Measurements from ENCODE around the gene SMARCA4. TPM values are rescaled to one million over a fixed set of nuclear protein-coding genes. Genes with fewer than 3 reads are reported as not detected.
A peak's percentile ranks its signal among the peaks of the same experiment; 100 is the strongest.

SMARCA4 gene
- total RNA-seq, result 100 to 1,000 TPM in 4 of 5 experiments, 10 to 100 TPM in 1; 96.0 to 126 (median 104) TPM
- polyA plus RNA-seq, result 10 to 100 TPM; 11.8 to 33.9 TPM
- 166 reads per million, percentile 91 among the genes with 10 or more reads in this experiment for total RNA-seq

DNA sequence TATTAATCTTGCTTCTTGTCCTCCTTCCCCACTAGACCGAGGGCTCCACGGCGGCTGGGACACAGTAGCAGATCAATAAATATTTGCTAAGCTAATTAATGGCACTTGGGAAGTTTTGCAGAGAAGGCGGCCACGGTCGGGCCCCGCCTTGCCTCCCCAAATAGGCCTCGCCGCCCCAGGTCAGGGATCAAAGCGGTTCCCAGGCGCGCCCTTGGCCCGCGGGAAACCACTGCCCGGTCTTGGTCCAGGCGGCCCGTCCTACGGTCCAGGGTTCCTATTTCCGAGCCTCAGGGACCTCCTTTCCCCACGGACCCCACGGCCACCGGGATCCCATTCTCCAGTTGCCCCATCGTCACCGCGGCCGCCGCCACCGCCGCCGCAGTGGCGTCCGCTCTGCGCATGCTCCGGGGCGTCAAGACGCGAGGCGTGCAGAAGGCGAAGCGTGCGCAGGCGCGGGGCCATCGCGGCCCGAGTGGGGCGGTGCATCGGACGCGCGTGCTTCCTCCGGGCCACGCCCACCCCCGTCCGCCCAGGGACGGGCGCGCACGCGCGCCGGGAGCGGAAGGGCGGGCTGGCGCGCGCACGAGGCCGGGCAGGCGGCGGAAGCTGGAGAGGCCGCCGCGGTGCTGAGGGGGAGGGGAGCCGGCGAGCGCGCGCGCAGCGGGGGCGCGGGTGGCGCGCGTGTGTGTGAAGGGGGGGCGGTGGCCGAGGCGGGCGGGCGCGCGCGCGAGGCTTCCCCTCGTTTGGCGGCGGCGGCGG lies at the start of gene SMARCA4:
TSS of gene SMARCA4 (plus strand) at position 717 of the 759 bp plus-strand sequence. CDS start 23,122 bp downstream, outside the sequence.
- ATAC-seq, result peak; percentile 96

DNA sequence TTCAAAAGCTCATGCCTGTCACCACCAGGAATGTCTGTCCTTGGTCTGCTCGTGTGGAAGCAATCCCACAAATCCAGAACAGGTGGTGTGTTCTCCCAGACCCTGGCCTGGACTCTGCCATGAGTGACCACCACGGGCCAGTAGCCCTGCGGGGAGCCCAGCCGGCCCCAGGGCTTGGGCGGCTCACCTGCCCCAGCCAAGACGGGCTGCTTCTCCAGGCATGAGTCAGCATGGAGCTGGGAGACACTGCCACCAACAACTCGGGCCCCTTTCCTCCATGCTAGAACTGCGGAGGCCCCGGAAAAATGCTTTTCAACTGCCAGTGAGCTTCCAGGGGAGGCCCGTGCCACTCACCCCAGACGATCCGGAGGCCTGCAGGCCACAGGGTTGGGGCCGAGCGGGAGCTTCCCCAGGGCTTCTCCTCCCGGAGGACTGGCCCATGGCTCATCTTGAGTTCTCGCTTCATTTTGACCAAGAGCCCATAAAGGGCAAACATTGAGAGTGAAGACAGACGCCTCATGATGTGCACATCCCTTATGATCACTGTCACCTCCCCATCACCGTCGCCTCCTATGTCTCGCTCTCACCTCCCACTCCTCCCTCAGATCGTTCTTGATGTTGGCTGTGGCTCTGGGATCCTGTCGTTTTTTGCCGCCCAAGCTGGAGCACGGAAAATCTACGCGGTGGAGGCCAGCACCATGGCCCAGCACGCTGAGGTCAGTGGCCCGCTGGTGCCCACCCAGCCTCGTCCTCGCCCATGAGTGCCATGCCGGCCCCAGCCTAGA lies 49.1 kb upstream of the SMARCA4 start:
- POLR2A ChIA-PET, result no interaction called here
- no peaks in the 10 kb centered on the region for H3K27me3 ChIP-seq (ENCODE audit: control insufficient read depth in 2 of 2, insufficient read depth in 2 of 2, low read length in 2 of 2)
- Mint-ChIP-seq H3K27me3 (no peaks in the 10 kb centered on the region), H3K9me3 (no peaks in the 10 kb centered on the region), H3K27ac (no peak overlapping the region), H3K4me1 (no peaks in the 10 kb centered on the region), H3K36me3 (peaks cover 0 to 16% (median 0%) of the 10 kb centered on the region in 5 donors), H3K4me3 (no peak overlapping the region)
- CTCF ChIA-PET, result interaction anchor here (0.5 to 0.6 kb wide), 2 partner anchors 25 to 842 kb away, joined by 3 read pairs; no protein-coding TSS in a partner anchor
- H3K27ac ChIP-seq (ENCODE audit: low read depth, low read length), result no peak overlapping the region
- intact Hi-C loops (cut with micrococcal nuclease), result no loop called here
- peaks cover 0 to 72% (median 4%) of the 10 kb centered on the region in 3 experiments for H3K36me3 ChIP-seq (ENCODE audit: control insufficient read depth in 2 of 3, insufficient read depth in 3 of 3, low read length in 3 of 3)
- H3K9me3 ChIP-seq (ENCODE audit: control insufficient read depth in 2 of 3, low read length in 3 of 3), result no peaks in the 10 kb centered on the region
- H3K4me1 ChIP-seq (ENCODE audit: control insufficient read depth in 2 of 2, insufficient read depth in 2 of 2, low read length in 2 of 2), result no peaks in the 10 kb centered on the region
- no peak overlapping the region for H3K4me3 ChIP-seq (ENCODE audit: low read length)
- ATAC-seq, result no peak
- DNase-seq, result no peak

More for the DNA sequence above, at the start of gene SMARCA4:
- peak; percentile 96 to 100 (median 99) for DNase-seq
- Histone ChIP-seq H3K27ac (ENCODE audit: low read depth, low read length) (peak within 1 kb of the TSS; percentile 89), H3K27me3 (ENCODE audit: control insufficient read depth in 2 of 2, insufficient read depth in 2 of 2, low read length in 2 of 2) (no peaks in the 10 kb centered on the region), H3K4me3 (ENCODE audit: low read length) (peak within 1 kb of the TSS; percentile 89), H3K9me3 (ENCODE audit: control insufficient read depth in 2 of 3, low read length in 3 of 3) (no peaks in the 10 kb centered on the region), H3K36me3 (ENCODE audit: control insufficient read depth in 2 of 3, insufficient read depth in 3 of 3, low read length in 3 of 3) (no peaks in the 10 kb centered on the region), H3K4me1 (ENCODE audit: control insufficient read depth in 2 of 2, insufficient read depth in 2 of 2, low read length in 2 of 2) (peaks cover 28 to 33% of the 10 kb centered on the region in 2 donors)
- H3K9me3 Mint-ChIP-seq, result no peaks in the 10 kb centered on the region
- intact Hi-C loops (cut with micrococcal nuclease), result loop anchor here (1.0 to 5.0 kb wide), 14 partner anchors 18 to 628 kb away; partner anchors contain the start of genes ILF3 (in 2 of the 2), TIMM29 (in 2 of the 2), YIPF2 (in 2 of the 2) and ATG4D (in 1 of the 2)
- peak within 1 kb of the TSS; percentile 79 to 94 (median 93) for H3K27ac Mint-ChIP-seq
- peaks cover 0 to 1% (median 0%) of the 10 kb centered on the region in 5 donors for H3K36me3 Mint-ChIP-seq
- peak within 1 kb of the TSS; percentile 84 to 94 (median 90) for H3K4me3 Mint-ChIP-seq
- peaks cover 22 to 42% (median 34%) of the 10 kb centered on the region in 7 donors for H3K4me1 Mint-ChIP-seq
- ChIA-PET CTCF (no interaction called here), POLR2A (interaction anchor here (0.6 to 2.2 kb wide), 4 partner anchors 30 to 129 kb away, joined by 3 to 9 read pairs (median 4); partner anchors contain the start of genes LDLR, TIMM29, TMED1 and YIPF2)
- H3K27me3 Mint-ChIP-seq, result no peaks in the 10 kb centered on the region

GRCh38 chr19:10912619-10913018 lies 48.2 kb upstream of the SMARCA4 start:
- Histone ChIP-seq H3K27ac (ENCODE audit: low read depth, low read length) (no peak overlapping the region), H3K4me3 (ENCODE audit: low read length) (no peak overlapping the region), H3K27me3 (ENCODE audit: control insufficient read depth in 2 of 2, insufficient read depth in 2 of 2, low read length in 2 of 2) (no peaks in the 10 kb centered on the region), H3K9me3 (ENCODE audit: control insufficient read depth in 2 of 3, low read length in 3 of 3) (no peaks in the 10 kb centered on the region), H3K4me1 (ENCODE audit: control insufficient read depth in 2 of 2, insufficient read depth in 2 of 2, low read length in 2 of 2) (no peaks in the 10 kb centered on the region), H3K36me3 (ENCODE audit: control insufficient read depth in 2 of 3, insufficient read depth in 3 of 3, low read length in 3 of 3) (peaks cover 0 to 69% (median 4%) of the 10 kb centered on the region in 3 experiments)
- H3K27me3 Mint-ChIP-seq, result no peaks in the 10 kb centered on the region
- no peaks in the 10 kb centered on the region for H3K4me1 Mint-ChIP-seq
- H3K4me3 Mint-ChIP-seq, result no peak overlapping the region
- ChIA-PET CTCF (interaction anchor here (0.5 to 0.6 kb wide), 2 partner anchors 24 to 843 kb away, joined by 3 read pairs; no protein-coding TSS in a partner anchor), POLR2A (no interaction called here)
- no peak for ATAC-seq
- H3K36me3 Mint-ChIP-seq, result peaks cover 0 to 16% (median 0%) of the 10 kb centered on the region in 5 donors
- H3K9me3 Mint-ChIP-seq, result no peaks in the 10 kb centered on the region
- intact Hi-C loops (cut with micrococcal nuclease), result no loop called here
- H3K27ac Mint-ChIP-seq, result no peak overlapping the region
- no peak for DNase-seq

DNA sequence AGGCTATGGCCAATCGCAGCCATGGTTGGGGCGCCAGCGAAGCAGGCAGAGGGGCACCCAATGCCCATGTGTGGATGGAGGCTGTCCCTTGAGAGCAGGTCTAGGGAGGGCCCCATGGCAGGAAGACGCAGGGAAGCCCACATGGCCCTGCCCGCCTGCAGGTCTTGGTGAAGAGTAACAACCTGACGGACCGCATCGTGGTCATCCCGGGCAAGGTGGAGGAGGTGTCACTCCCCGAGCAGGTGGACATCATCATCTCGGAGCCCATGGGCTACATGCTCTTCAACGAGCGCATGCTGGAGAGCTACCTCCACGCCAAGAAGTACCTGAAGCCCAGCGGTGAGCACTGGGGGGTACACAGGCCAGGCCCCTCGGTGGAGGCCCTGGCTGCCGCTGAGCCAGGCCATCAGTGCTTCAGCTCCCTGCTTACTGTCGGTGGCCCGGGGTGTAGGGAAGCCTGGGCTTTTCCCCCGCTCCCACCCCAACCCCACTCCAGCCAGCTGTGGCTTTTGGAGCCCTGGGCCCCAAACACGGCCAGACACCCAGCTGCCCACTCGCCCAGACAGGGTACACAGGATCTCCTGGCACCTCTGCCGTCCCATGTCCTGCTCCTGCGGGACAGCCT lies 47.0 kb upstream of the SMARCA4 start:
- DNase-seq (no peak), ATAC-seq (no peak)
- Mint-ChIP-seq H3K9me3 (peaks cover 0 to 1% (median 0%) of the 10 kb centered on the region in 11 donors), H3K4me1 (no peaks in the 10 kb centered on the region), H3K4me3 (no peak overlapping the region), H3K36me3 (peaks cover 0 to 8% (median 0%) of the 10 kb centered on the region in 5 donors), H3K27ac (no peak overlapping the region), H3K27me3 (no peaks in the 10 kb centered on the region)
- Histone ChIP-seq H3K4me3 (ENCODE audit: low read length) (no peak overlapping the region), H3K4me1 (ENCODE audit: control insufficient read depth in 2 of 2, insufficient read depth in 2 of 2, low read length in 2 of 2) (no peaks in the 10 kb centered on the region), H3K27ac (ENCODE audit: low read depth, low read length) (no peak overlapping the region), H3K9me3 (ENCODE audit: control insufficient read depth in 2 of 3, low read length in 3 of 3) (no peaks in the 10 kb centered on the region), H3K27me3 (ENCODE audit: control insufficient read depth in 2 of 2, insufficient read depth in 2 of 2, low read length in 2 of 2) (no peaks in the 10 kb centered on the region), H3K36me3 (ENCODE audit: control insufficient read depth in 2 of 3, insufficient read depth in 3 of 3, low read length in 3 of 3) (peaks cover 0 to 65% (median 4%) of the 10 kb centered on the region in 3 experiments)
- CTCF ChIA-PET, result interaction anchor here (0.7 kb wide), 1 partner anchor 68 kb away, joined by 3 read pairs; no protein-coding TSS in a partner anchor
- intact Hi-C loops (cut with micrococcal nuclease), result no loop called here
- POLR2A ChIA-PET, result no interaction called here

GRCh38 chr19:10915130-10916091 lies 45.4 kb upstream of the SMARCA4 start:
- Mint-ChIP-seq H3K4me1 (peaks cover 0 to 2% (median 0%) of the 10 kb centered on the region in 7 donors), H3K9me3 (peaks cover 0 to 1% (median 0%) of the 10 kb centered on the region in 11 donors), H3K4me3 (no peak overlapping the region), H3K27me3 (no peaks in the 10 kb centered on the region), H3K27ac (peak overlapping the region in 1 of 9 donors; percentile 17), H3K36me3 (peaks cover 0 to 8% (median 0%) of the 10 kb centered on the region in 5 donors)
- Histone ChIP-seq H3K4me1 (ENCODE audit: control insufficient read depth in 2 of 2, insufficient read depth in 2 of 2, low read length in 2 of 2) (no peaks in the 10 kb centered on the region), H3K4me3 (ENCODE audit: low read length) (no peak overlapping the region), H3K27ac (ENCODE audit: low read depth, low read length) (no peak overlapping the region), H3K9me3 (ENCODE audit: control insufficient read depth in 2 of 3, low read length in 3 of 3) (no peaks in the 10 kb centered on the region), H3K27me3 (ENCODE audit: control insufficient read depth in 2 of 2, insufficient read depth in 2 of 2, low read length in 2 of 2) (no peaks in the 10 kb centered on the region), H3K36me3 (ENCODE audit: control insufficient read depth in 2 of 3, insufficient read depth in 3 of 3, low read length in 3 of 3) (peaks cover 0 to 68% (median 4%) of the 10 kb centered on the region in 3 experiments)
- ATAC-seq (no peak), DNase-seq (no peak)
- ChIA-PET POLR2A (no interaction called here), CTCF (no interaction called here)
- intact Hi-C loops (cut with micrococcal nuclease), result no loop called here

All from naive thymus-derived CD4-positive, alpha-beta T cell (primary cell).